ENCODE data around the gene TFCP2. TPM values are rescaled to one million over a fixed set of nuclear protein-coding genes. Genes with fewer than 3 reads are reported as not detected.

TFCP2 gene
- total and polyA plus RNA-seq, 2 of the 13 experiments (the other 11 are each of a cell fraction or from before 2014, with no cell fraction given), result 7.6 to 10.0 TPM

DNA sequence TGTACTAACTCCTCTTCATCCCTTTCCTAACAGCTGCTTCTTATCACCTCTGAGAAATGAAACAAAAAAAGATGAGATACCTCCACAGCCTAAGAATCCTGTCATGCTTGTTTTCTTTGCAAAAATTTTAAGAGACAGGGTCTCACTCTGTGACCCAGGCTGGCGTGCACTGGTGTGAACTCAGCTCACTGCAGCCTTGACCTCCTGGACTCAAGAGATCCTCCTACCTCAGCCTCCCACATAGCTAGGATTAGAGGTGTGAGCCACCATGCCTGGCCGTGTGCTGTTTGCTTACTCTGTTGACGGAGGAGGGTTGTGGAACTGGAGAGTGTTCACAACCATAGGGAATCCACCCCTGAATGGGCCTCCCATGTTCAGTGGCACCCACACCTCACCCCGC, 105.7 kb downstream of the TFCP2 start:
- BruUV-seq (replicated peaks), result no TSS peak
- peak; percentile 21 for DNase-seq (ENCODE audit: low spot score)
- Histone ChIP-seq H3K9me3 (ENCODE audit: low read length) (no peaks in the 10 kb centered on the region), H3K4me3 (replicated peaks in 1 of 3; ENCODE audit: insufficient read depth in 1 of 3, low read depth in 2 of 3, low read length in 3 of 3) (no peak overlapping the region), H3K79me2 (ENCODE audit: insufficient read depth, low read length) (no peaks in the 10 kb centered on the region), H3K4me2 (ENCODE audit: low read depth, low read length) (no peak overlapping the region), H3K27me3 (ENCODE audit: control insufficient read depth in 1 of 2, insufficient read depth in 2 of 2, low read length in 2 of 2) (no peaks in the 10 kb centered on the region), H3K27ac (ENCODE audit: extremely low read length, insufficient read depth, low read length) (no peak overlapping the region), H4K20me1 (ENCODE audit: insufficient read depth, low read length) (no peaks in the 10 kb centered on the region), H2AFZ (ENCODE audit: low read length) (no peak overlapping the region), H3K4me1 (ENCODE audit: insufficient read depth, low read length) (peaks cover 44% of the 10 kb centered on the region), H3K9ac (ENCODE audit: insufficient read depth, low read depth, low read length) (no peak overlapping the region), H3K36me3 (replicated peaks in 1 of 2; ENCODE audit: control insufficient read depth in 1 of 2, insufficient read depth in 2 of 2, low read length in 2 of 2) (peaks cover 6 to 39% of the 10 kb centered on the region in 2 experiments)
- ATAC-seq, result peak; percentile 58
- in situ Hi-C loops (cut with HindIII; ENCODE audit: extremely low pct_ligation_motif_present, low pct_unique_long_range_greater_than_20kb), result no loop called here
- intact Hi-C loops (cut with micrococcal nuclease; ENCODE audit: unreplicated experiment), result no loop called here
- peak; percentile 73 for FAIRE-seq
- ChIA-PET POLR2A (interaction anchor here (1.2 to 2.6 kb wide), 2 partner anchors 16 to 18 kb away, joined by 7 to 18 read pairs; partner anchors contain the start of gene CSRNP2), CTCF (ENCODE audit: low intra/inter-chr PET ratio, low total read pairs) (no interaction called here)
- WGBS (ENCODE audit: low lambda C conversion rate), result 43% methylated on average over 2 of the region's 4 CpGs
- TF ChIP-seq, protein P1, sequence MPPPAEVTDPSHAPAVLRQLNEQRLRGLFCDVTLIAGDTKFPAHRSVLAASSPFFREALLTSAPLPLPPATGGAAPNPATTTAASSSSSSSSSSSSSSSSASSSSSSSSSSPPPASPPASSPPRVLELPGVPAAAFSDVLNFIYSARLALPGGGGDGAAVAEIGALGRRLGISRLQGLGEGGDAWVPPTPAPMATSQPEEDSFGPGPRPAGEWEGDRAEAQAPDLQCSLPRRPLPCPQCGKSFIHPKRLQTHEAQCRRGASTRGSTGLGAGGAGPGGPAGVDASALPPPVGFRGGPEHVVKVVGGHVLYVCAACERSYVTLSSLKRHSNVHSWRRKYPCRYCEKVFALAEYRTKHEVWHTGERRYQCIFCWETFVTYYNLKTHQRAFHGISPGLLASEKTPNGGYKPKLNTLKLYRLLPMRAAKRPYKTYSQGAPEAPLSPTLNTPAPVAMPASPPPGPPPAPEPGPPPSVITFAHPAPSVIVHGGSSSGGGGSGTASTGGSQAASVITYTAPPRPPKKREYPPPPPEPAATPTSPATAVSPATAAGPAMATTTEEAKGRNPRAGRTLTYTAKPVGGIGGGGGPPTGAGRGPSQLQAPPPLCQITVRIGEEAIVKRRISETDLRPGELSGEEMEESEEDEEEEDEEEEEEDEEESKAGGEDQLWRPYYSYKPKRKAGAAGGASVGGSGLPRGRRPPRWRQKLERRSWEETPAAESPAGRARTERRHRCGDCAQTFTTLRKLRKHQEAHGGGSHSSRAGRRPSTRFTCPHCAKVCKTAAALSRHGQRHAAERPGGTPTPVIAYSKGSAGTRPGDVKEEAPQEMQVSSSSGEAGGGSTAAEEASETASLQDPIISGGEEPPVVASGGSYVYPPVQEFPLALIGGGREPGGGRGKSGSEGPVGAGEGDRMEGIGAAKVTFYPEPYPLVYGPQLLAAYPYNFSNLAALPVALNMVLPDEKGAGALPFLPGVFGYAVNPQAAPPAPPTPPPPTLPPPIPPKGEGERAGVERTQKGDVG (CRISPR knock-in tag; IDR thresholded peaks at IDR 0.05; ENCODE audit: borderline replicate concordance), result 0 out of 2 replicates have a peak, but pooled peaks have one; percentile 33
- TF ChIP-seq CAMTA2 (CRISPR knock-in tag; IDR thresholded peaks at IDR 0.05; ENCODE audit: borderline replicate concordance) (no peak), CREM (IDR thresholded peaks at IDR 0.05) (no peak), CREM (CRISPR knock-in tag; IDR thresholded peaks at IDR 0.05) (no peak), SRSF4 (IDR thresholded peaks at IDR 0.05; ENCODE audit: low read depth, low read length, poor library complexity, severe bottlenecking) (no peak), ZNF770 (CRISPR knock-in tag; IDR thresholded peaks at IDR 0.05) (peak; percentile 97), MIER2 (CRISPR knock-in tag; IDR thresholded peaks at IDR 0.05) (no peak), ZNF121 (CRISPR knock-in tag; IDR thresholded peaks at IDR 0.05) (0 out of 2 replicates have a peak, but pooled peaks have one; percentile 31), E2F1 (CRISPR knock-in tag; IDR thresholded peaks at IDR 0.05) (no peak), IRF1 (CRISPR knock-in tag; IDR thresholded peaks at IDR 0.05; ENCODE audit: low read depth) (no peak), HNRNPH1 (optimal IDR thresholded peaks at IDR 0.05; ENCODE audit: low read depth, low read length) (no peak), ZNF567 (CRISPR knock-in tag; IDR thresholded peaks at IDR 0.05; ENCODE audit: borderline replicate concordance) (no peak)
- TF ChIP-seq, protein P2, sequence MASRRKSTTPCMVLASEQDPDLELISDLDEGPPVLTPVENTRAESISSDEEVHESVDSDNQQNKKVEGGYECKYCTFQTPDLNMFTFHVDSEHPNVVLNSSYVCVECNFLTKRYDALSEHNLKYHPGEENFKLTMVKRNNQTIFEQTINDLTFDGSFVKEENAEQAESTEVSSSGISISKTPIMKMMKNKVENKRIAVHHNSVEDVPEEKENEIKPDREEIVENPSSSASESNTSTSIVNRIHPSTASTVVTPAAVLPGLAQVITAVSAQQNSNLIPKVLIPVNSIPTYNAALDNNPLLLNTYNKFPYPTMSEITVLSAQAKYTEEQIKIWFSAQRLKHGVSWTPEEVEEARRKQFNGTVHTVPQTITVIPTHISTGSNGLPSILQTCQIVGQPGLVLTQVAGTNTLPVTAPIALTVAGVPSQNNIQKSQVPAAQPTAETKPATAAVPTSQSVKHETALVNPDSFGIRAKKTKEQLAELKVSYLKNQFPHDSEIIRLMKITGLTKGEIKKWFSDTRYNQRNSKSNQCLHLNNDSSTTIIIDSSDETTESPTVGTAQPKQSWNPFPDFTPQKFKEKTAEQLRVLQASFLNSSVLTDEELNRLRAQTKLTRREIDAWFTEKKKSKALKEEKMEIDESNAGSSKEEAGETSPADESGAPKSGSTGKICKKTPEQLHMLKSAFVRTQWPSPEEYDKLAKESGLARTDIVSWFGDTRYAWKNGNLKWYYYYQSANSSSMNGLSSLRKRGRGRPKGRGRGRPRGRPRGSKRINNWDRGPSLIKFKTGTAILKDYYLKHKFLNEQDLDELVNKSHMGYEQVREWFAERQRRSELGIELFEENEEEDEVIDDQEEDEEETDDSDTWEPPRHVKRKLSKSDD (CRISPR knock-in tag; IDR thresholded peaks at IDR 0.05; ENCODE audit: low read depth), result no peak

Data from HepG2 (cell line).